Measurements from ENCODE around the gene TP53I13. TPM values are rescaled to one million over a fixed set of nuclear protein-coding genes. Genes with fewer than 3 reads are reported as not detected.

TP53I13 gene
- total and polyA plus RNA-seq, 2 donors (not counting 3 experiments of a cell fraction or from before 2014, with no cell fraction given) = 41.1 to 42.7 TPM

DNA sequence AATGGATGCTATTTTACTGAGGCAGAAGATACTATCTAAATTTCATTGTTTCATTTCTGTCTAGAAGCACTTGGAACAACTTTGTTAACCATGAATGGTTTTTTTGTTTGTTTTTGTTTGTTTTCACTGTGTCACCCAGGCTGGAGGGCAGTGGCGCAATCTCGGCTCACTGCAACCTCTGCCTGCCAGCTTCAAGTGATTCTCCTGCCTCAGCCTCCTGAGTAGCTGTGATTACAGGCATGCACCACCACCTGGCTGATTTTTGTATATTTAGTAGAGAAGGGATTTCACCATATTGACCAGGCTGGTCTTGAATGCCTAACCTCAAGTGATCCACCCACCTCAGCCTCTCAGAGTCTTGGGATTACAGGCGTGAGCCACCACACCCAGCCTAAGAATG lies 42.2 kb upstream of the TP53I13 start:
- H3K27me3 ChIP-seq (ENCODE audit: control insufficient read depth in 2 of 2, insufficient read depth in 2 of 2, low read length in 2 of 2) = no peaks in the 10 kb centered on the region
- no peaks in the 10 kb centered on the region for H3K9me3 ChIP-seq (replicated peaks; ENCODE audit: control insufficient read depth, insufficient read depth, low read length)
- H3K9ac ChIP-seq (replicated peaks; ENCODE audit: extremely low read depth, insufficient read depth, low read length) = no peak overlapping the region
- H3K27ac ChIP-seq (ENCODE audit: insufficient read depth, low read depth, low read length) = no peak overlapping the region
- no peak overlapping the region for H3K4me2 ChIP-seq (ENCODE audit: insufficient read depth, low read length)
- no peak overlapping the region for H2AFZ ChIP-seq (ENCODE audit: low read depth, low read length)
- DNase-seq (ENCODE audit: low read depth, low spot score) (no peak), FAIRE-seq (no peak)
- ChIA-PET POLR2A (no interaction called here), CTCF (interaction anchor here (1.9 kb wide), 2 partner anchors 11 to 156 kb away, joined by 8 to 10 read pairs; no protein-coding TSS in a partner anchor)
- intact Hi-C loops (cut with micrococcal nuclease) (no loop called here), dilution Hi-C loops (cut with MboI; ENCODE audit: extremely low pct_ligation_motif_present, low sequenced_read_pairs) (no loop called here)
- no peak overlapping the region for H3K4me3 ChIP-seq (replicated peaks in 1 of 3; ENCODE audit: insufficient read depth in 1 of 3, low read depth in 1 of 3, low read length in 3 of 3)
- BruUV-seq (replicated peaks) = no TSS peak
- peaks cover 7% of the 10 kb centered on the region in 2 experiments for H3K36me3 ChIP-seq (ENCODE audit: control insufficient read depth in 2 of 2, extremely low read depth in 1 of 2, insufficient read depth in 2 of 2, low read length in 2 of 2)
- H4K20me1 ChIP-seq (replicated peaks; ENCODE audit: control insufficient read depth, extremely low read depth, insufficient read depth, low read length) = no peaks in the 10 kb centered on the region
- H3K9me1 ChIP-seq (replicated peaks; ENCODE audit: control insufficient read depth, extremely low read depth, insufficient read depth, low read length) = no peaks in the 10 kb centered on the region
- no peaks in the 10 kb centered on the region for H3K4me1 ChIP-seq (ENCODE audit: control insufficient read depth, extremely low read depth, insufficient read depth, low read length)
- no peak for TF ChIP-seq JUN (IDR thresholded peaks at IDR 0.05; ENCODE audit: borderline replicate concordance, insufficient read depth, insufficient read length, low read depth)
- TF ChIP-seq, protein P1, sequence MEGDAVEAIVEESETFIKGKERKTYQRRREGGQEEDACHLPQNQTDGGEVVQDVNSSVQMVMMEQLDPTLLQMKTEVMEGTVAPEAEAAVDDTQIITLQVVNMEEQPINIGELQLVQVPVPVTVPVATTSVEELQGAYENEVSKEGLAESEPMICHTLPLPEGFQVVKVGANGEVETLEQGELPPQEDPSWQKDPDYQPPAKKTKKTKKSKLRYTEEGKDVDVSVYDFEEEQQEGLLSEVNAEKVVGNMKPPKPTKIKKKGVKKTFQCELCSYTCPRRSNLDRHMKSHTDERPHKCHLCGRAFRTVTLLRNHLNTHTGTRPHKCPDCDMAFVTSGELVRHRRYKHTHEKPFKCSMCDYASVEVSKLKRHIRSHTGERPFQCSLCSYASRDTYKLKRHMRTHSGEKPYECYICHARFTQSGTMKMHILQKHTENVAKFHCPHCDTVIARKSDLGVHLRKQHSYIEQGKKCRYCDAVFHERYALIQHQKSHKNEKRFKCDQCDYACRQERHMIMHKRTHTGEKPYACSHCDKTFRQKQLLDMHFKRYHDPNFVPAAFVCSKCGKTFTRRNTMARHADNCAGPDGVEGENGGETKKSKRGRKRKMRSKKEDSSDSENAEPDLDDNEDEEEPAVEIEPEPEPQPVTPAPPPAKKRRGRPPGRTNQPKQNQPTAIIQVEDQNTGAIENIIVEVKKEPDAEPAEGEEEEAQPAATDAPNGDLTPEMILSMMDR (IDR thresholded peaks at IDR 0.05; ENCODE audit: extremely low read depth in 1 of 2, insufficient read depth in 1 of 2, low read depth in 1 of 2, low read length in 2 of 2) = no peak
- no peak for TF ChIP-seq FOS (IDR thresholded peaks at IDR 0.05; ENCODE audit: borderline replicate concordance, insufficient read depth, low read length)
- no peak for TF ChIP-seq POLR2AphosphoS5 (IDR thresholded peaks at IDR 0.05; ENCODE audit: insufficient read depth, low read depth, low read length)
- no peak for TF ChIP-seq MYC (IDR thresholded peaks at IDR 0.05; ENCODE audit: low read depth, low read length)
- no peak for TF ChIP-seq POLR2A (IDR thresholded peaks at IDR 0.05; ENCODE audit: low read depth, low read length)
- TF ChIP-seq GATA2 (IDR thresholded peaks at IDR 0.05; ENCODE audit: insufficient read depth, insufficient read length, low read depth, low read length) = no peak
- TF ChIP-seq EZH2 (IDR thresholded peaks at IDR 0.05; ENCODE audit: borderline replicate concordance, low read depth, low read length, severe bottlenecking) = no peak
- TF ChIP-seq, protein P2, sequence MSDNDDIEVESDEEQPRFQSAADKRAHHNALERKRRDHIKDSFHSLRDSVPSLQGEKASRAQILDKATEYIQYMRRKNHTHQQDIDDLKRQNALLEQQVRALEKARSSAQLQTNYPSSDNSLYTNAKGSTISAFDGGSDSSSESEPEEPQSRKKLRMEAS (IDR thresholded peaks at IDR 0.05; ENCODE audit: insufficient read depth, insufficient read length) = no peak
- H3K79me2 ChIP-seq (ENCODE audit: control insufficient read depth, insufficient read depth, low read length) = no peaks in the 10 kb centered on the region
